PC-3 (cell line): Measurements from ENCODE around the gene RPF1.

Experiments used
- EZH2 ChIP-seq: fragments of 300-600 bp; sonication (generic); IDR thresholded peaks from one replicate; pipeline ENCODE4 v1.6.1; 2017; ENCODE audit warnings: antibody characterized with exemption, mild to moderate bottlenecking, low read length; ENCODE audit not compliant: unreplicated experiment
- EZH2phosphoT487 ChIP-seq: fragments of 300-600 bp; sonication (generic); IDR thresholded peaks from 2 replicates; pipeline ENCODE4 v1.6.1; 2018; ENCODE audit warnings: mild to moderate bottlenecking, antibody characterized with exemption, low read length, borderline replicate concordance
- TF ChIP-seq, protein P1 (sequence below): fragments of 300-600 bp; sonication (generic); conservative IDR thresholded peaks from 2 replicates; pipeline ENCODE4 v1.5.1; 2017; ENCODE audit warnings: antibody characterized with exemption, low read depth, mild to moderate bottlenecking, low read length

DNA sequence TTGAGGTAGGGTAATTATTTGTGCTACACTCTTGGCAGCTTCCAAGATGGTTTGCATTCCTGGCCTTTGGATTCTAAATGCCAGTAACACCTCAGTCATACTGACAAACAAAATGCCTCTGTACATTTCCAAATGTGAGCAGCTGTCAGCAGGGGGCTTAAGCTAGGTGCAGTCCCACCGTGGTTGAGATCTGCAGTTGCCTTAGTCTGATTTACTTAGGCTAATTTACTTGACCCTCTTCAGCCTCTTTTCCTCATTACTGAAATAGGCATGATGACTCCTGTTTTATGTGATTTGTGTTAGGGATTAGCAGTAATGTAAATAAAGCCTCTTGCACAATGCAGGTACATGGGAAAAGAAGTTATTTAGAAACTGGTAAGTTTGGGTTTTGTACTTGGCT lies 13.7 kb downstream of the RPF1 start:
- TF ChIP-seq, protein P1, sequence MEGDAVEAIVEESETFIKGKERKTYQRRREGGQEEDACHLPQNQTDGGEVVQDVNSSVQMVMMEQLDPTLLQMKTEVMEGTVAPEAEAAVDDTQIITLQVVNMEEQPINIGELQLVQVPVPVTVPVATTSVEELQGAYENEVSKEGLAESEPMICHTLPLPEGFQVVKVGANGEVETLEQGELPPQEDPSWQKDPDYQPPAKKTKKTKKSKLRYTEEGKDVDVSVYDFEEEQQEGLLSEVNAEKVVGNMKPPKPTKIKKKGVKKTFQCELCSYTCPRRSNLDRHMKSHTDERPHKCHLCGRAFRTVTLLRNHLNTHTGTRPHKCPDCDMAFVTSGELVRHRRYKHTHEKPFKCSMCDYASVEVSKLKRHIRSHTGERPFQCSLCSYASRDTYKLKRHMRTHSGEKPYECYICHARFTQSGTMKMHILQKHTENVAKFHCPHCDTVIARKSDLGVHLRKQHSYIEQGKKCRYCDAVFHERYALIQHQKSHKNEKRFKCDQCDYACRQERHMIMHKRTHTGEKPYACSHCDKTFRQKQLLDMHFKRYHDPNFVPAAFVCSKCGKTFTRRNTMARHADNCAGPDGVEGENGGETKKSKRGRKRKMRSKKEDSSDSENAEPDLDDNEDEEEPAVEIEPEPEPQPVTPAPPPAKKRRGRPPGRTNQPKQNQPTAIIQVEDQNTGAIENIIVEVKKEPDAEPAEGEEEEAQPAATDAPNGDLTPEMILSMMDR = no peak; the same call in 1 of the 2 replicates
- TF ChIP-seq EZH2phosphoT487 = no peak
- TF ChIP-seq EZH2 = no peak
